ENCODE data around the gene NCOA3. TPM values are rescaled to one million over a fixed set of nuclear protein-coding genes. Genes with fewer than 3 reads are reported as not detected.

The NCOA3 gene
- polyA plus RNA-seq, 3 donors: 5.3 to 8.2 (median 8.2) TPM

DNA sequence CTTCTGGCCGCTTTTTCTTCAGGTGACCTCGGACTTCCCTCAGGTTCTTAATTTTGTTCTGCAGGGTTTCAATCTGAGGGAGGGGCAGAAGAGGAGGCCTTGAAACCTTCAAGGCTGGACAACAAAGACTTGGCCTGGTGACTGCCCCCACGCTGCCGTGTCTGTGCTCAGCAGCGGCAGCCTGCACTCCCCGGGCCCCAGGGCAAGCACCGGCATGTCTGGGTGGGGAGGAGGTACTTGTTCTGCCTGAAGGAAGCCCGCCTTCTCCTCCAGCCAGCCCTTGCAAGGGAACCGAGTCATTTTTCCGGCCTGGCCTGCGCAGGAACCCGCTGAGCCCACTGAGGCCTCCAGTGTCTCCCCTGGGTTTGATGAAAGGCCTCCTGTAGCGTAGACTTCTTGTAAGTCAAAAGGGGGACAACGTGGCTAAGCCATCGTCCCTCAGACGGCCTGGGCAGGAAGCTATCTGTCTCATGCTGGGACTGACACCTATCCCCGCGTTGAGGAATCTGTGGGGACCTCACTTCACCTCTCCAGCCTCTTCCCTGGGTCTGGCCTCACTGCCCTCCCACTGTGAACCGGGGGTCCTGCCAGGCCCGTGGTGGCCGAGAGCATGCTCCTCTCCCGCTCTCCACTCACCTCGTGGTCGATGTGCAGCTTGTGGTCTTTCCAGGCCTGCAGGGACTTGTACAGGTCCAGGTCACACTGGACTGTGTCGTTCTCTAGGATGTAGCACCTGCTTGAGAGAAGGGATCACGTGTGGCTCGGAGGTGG, 163.7 kb downstream of the NCOA3 start:
- H3K27ac ChIP-seq (ENCODE audit: low read depth, low read length): no peak overlapping the region
- WGBS, 3 donors: 80 to 90% (median 87%) methylated on average over 27 of the region's 27 CpGs

DNA sequence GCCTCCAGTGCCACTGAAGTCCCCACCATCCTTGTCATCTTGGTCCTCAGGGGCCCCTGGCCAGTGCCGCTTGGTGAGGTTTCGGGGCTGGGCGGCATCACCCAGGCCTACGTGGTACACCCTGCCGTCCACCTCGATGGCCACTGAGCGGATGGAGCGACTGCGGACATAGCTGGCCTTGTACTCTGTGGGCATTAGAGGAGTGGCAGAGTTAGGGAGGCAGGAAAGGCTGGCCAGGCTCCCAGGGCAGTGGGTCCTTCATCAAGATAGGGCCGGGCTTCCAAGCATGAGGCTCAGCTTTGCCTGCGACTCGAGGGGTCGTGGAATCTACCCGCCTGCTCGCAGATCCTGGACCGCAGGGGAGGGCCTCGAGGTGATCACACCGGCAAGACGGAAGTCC, 164.6 kb downstream of the NCOA3 start:
- H3K27ac ChIP-seq (ENCODE audit: low read depth, low read length): no peak overlapping the region
- WGBS, 3 donors: 92 to 94% (median 94%) methylated on average over 19 of the region's 19 CpGs

DNA sequence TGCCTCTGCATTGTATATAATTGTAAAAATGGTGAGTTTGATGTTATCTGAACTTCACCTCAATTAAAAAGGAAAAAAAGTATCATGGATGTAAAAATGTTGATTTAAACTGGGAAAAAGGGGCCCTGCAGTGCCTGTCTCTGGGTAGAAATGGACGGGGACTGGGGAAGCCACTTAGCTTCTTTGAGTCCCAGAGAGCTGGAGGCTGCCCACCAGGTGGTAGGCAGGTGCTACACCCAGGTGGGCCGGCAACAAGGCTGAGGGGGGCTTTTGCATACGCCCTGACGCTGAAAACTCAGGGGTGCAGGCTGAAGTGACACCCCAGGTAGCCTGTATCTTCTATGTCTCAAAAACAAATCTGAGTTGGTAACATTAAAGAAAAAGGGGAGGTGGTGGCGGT, 165.4 kb downstream of the NCOA3 start:
- 87 to 89% (median 88%) methylated on average over 5 of the region's 5 CpGs for WGBS, 3 donors

DNA sequence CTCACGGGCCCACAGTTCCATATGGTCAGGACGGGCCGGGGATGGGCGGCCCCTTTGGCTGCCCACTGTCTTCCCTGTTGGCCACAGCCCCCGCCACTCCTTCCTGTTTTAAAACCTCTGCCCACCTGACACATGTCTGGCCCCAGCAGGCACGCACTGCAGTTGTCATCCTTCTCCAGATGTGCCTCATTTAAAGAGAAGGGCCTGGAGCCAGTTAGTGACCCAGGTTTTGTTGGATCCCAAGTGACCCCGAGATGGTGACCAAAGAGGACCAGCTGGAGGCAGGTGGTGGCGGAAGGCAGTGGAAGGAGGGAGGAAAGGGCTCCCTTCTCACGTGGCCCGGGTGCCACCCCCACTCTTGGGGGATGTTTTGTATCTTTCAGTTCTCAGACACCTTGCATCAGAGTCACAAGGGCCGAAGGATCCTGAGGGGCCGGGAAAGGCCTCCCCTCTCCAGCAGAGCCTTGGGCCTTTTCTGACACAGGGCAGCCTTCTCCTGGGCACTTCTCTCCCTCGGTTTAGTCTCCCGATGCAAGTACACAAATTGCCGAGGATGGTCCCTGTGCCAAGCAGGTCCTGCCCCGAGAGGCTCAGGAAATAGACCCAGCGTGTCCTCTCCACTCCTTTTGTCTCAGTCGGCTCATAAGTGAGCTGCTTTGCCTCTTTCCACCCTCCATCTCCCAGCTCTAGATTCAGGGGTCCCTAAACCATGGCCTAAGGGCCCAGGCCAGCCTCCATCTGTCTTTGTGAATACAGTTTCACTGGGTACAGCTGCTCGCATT, 166.0 kb downstream of the NCOA3 start:
- WGBS, 3 donors: 67 to 79% (median 68%) methylated on average over 18 to 19 of the region's 19 CpGs
- H3K27ac ChIP-seq (ENCODE audit: low read depth, low read length): no peak overlapping the region

More for the DNA sequence above, 165.4 kb downstream of the NCOA3 start:
- H3K27ac ChIP-seq (ENCODE audit: low read depth, low read length): no peak overlapping the region

DNA sequence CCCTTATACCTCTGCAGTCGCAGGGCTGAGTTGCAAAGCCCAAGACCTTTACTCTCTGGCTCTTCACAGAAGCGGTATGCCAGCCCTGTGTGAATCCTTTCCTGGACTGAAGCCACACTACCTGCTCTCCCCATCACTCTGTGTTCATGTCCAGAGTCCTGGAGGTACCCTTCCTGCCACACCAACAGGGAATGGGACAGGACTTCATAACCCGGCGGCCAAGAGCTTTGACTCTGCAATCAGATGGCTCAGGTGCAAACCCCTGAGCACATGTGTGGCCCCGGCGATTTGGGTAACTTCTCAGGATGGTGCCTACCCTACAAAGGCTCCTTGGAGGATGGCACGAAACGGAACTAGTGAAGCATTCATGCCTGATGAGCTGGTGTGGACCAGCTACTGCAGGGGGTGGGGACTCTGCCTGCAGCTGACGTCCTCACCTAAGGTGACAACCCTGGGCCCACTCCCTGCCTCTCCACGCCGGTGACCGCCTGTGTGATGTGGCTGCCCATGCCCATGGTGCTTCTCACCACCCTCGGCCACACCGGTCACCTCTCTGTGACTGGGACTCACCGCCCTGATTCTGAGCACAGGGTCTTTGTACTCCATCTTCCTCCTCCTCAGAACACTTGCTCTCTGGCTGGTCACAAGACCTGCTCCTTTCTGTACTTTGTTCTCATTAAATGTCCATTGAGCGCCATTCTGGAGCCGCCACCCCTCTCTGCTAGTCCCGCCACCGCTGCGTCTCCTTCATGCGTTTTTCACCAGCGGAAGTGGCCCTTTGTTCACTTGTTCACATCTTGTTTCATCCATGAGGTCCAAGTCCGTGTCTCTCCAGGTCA, 166.8 kb downstream of the NCOA3 start:
- 88 to 95% (median 93%) methylated on average over 23 of the region's 23 CpGs for WGBS, 3 donors
- no peak overlapping the region for H3K27ac ChIP-seq (ENCODE audit: low read depth, low read length)

DNA sequence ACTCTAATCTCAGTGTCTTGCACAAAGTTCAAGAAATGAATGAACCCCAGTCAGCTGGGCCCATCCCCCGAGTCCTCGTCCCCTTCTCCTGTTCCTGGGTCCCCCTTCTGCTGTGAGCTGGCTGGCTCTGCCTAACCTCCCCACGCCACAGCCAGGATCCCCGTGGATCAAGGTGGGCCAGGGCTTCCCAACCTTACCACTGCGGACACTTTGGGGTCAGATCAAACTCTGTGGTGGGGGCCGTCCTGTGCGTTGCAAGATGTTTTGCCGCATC, 167.4 kb downstream of the NCOA3 start:
- WGBS, 3 donors: 80 to 95% (median 93%) methylated on average over 8 of the region's 8 CpGs
- H3K27ac ChIP-seq (ENCODE audit: low read depth, low read length): no peak overlapping the region

DNA sequence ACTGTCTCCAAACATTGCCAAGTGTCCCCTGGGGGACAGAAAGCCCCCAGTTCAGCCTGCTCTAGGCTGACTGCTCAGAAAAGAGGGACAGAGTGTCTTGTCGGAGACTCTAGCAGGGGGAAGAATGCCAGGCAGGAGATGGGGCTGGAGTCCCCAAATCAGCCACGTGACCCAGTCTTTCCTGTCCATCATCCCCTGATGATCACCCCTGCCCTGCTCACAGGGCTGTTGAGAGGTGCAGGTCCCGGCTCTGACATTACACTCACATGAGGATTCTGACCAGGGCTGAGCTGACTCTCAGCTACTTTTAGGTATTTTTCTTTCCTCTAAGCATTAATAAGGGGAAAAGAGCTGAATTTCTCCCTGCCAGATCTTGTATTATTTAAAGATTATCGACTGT, 167.8 kb downstream of the NCOA3 start:
- H3K27ac ChIP-seq (ENCODE audit: low read depth, low read length): no peak overlapping the region
- WGBS, 3 donors: 79 to 88% (median 84%) methylated on average over 4 of the region's 4 CpGs

DNA sequence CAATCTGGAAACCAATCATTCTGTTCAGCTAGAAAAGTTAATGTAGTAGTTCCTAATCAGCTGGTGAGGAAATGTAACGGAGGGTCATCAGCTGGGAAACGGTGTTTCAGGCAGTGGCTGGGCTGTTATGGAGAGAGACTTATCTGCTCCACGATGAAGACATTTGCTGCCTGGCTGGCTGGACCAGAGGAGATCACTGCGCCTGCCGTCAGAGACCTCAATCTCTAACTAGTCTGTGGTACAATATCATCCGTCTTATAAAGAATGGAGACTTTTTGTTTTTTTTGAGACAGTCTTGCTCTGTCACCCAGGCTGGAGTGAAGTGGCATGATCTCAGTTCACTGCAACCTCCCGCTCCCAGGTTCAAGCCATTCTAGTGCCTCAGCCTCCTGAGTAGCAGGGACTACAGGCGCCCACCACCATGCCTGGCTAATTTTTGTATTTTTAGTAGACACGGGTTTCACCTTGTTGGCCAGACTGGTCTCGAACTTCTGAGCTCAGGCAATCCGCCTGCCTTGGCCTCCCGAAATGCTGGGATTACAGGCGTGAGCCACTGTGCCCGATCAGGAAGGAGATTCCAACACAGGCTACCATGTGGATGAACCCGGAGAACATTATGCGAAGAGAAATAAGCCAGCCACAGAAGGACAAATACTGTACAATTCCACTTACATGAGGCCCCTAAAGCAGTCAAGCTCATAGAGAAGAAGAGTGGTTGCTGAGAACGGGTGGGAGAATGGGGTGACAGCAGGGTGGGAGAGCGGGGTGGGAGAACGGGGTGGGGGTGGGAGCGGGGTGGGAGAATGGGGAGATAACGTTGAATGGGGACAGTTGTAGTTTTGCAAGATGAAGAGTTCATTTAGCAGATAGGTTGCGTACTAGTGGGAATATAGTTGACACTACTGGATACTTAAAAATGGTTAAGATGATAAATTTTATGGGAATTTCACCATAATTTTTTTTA, 168.5 kb downstream of the NCOA3 start:
- H3K27ac ChIP-seq (ENCODE audit: low read depth, low read length): no peak overlapping the region
- WGBS, 3 donors: 81 to 93% (median 92%) methylated on average over 22 of the region's 22 CpGs

DNA sequence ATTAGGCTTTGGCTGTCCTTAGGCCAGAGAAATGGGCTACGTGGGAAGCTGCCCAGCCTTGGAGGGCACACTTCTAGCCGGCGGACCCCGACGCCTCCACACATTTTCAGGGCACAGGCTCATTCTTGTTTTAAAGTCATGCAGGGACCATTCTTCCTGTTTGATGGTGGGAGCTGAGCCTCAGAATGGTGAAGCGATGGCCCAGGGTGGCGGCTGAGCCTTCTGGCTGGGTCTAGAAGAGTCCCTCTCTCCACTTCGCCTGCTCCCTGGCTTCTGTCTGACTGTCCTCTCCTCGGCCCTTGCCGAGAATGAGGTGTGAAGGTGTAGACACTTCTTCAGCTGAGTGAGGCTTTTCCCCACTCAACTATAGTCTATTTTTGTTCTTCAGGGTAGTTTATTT, 169.2 kb downstream of the NCOA3 start:
- WGBS, 3 donors: 95 to 96% (median 95%) methylated on average over 10 of the region's 10 CpGs
- no peak overlapping the region for H3K27ac ChIP-seq (ENCODE audit: low read depth, low read length)

DNA sequence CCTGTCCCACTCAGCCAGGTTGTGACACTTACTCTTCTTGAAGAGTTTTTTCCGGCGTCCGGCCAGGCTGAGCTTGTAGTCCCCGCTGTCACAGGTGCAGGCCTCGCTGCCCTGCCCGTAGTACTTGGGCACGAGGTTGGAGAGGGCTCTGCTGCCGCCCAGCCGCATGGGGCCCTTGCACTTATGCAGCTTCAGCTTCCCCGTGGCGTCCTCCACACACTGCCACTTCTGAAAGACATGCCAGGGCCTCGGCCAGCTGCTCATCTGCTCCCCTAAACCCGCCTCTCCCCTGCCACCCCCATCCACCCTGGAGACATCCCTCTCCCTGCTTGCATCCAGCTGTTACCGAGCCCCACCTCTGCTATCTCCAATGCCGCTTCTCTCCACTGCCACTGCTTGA, 170.5 kb downstream of the NCOA3 start:
- 84 to 96% (median 95%) methylated on average over 15 of the region's 15 CpGs for WGBS, 3 donors
- no peak overlapping the region for H3K27ac ChIP-seq (ENCODE audit: low read depth, low read length)

DNA sequence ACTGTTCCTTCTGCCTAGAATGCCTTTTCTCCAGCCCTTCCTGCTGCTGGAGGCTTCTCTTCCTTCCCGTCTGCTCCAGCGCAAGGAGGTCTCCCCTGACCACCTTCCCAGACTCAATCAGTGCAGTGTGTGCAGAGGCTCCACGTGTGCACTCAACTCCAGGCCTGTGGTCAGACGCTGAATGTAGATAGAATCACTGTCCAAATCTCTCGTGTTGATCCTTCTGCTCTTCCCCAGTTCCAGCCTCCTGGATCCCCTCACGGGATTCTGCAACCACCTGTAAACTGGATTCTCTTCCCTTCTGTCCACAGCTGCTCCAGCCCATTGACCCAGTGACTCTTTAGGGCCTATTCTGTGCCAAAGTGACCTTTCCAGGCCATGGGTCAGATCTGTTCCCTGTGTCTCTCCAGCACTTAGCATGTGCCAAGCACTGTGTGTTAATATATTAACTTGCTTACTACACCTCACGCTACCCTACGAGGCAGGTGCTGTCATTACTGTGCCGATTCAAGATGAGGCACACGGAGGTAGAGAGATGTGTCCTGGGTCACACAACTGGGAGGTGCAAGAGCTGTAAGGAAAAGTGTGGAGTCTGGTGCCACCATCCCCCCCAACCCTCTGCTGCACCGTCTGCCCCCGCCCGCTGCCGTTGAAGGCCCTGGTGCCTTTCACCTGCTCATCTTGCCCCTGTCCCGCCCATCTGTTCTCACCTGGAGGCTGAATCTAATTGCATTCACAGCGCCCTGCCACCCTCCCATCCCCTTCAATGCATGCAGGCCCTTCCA, 171.4 kb downstream of the NCOA3 start:
- no peak overlapping the region for H3K27ac ChIP-seq (ENCODE audit: low read depth, low read length)
- WGBS, 3 donors: 89 to 95% (median 92%) methylated on average over 16 of the region's 16 CpGs

DNA sequence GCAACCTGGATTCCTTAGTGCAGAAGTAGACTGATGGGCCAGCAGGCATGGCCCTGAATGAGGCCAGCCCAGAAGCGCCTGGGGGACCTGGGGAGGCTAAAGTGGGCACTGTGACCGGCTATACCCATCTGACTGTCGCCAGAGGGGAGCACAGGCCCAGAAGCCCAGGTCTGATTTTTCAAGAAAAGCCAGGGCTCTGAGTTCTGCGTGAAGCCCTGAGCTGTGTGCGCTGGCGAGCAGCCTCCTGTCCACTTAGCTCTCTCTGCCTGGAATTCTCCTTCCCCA, 171.9 kb downstream of the NCOA3 start:
- no peak overlapping the region for H3K27ac ChIP-seq (ENCODE audit: low read depth, low read length)
- WGBS, 3 donors: 87 to 96% (median 95%) methylated on average over 6 of the region's 6 CpGs

DNA sequence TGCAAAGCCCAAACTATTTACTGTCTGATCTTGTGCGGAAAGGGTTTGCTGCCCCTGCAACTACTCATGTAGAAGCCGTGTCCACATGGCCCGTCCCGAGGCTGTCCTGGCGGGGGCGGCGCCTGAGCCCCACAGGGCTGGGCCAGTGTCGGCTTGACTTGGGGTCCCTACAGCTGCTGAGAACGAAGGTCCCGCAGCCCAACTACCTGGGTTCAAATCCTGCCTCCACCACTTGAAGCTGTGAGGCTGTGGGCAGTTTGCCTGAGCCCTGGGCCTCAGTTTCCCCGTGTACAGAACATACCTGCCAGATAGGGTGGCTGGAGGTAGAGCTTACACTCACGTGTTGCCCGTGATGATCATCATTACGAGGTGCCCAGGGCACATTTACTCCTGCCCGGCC, 172.5 kb downstream of the NCOA3 start:
- 90 to 96% (median 95%) methylated on average over 15 of the region's 15 CpGs for WGBS, 3 donors
- H3K27ac ChIP-seq (ENCODE audit: low read depth, low read length): no peak overlapping the region

DNA sequence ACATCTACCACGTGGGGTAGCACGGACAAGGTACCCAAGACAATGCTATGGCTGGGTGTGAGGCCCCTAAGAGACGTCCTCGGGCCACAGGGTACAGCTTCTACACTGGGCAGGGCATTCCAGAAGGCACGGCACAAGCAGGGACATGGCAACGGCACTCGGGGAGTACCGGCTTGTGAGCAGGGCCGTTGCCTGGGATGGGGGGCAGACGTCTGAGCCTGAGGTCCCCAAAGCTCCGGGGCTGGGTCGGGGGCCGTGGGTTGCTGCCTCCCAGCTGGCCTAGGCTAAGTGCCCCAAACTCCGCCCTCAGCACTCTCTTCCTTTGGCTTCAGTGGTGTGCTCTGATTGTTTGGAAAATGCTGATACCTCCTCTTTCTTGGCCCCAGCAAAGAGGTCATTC, 173.0 kb downstream of the NCOA3 start:
- H3K27ac ChIP-seq (ENCODE audit: low read depth, low read length): no peak overlapping the region
- WGBS, 3 donors: 73 to 89% (median 86%) methylated on average over 14 of the region's 14 CpGs

DNA sequence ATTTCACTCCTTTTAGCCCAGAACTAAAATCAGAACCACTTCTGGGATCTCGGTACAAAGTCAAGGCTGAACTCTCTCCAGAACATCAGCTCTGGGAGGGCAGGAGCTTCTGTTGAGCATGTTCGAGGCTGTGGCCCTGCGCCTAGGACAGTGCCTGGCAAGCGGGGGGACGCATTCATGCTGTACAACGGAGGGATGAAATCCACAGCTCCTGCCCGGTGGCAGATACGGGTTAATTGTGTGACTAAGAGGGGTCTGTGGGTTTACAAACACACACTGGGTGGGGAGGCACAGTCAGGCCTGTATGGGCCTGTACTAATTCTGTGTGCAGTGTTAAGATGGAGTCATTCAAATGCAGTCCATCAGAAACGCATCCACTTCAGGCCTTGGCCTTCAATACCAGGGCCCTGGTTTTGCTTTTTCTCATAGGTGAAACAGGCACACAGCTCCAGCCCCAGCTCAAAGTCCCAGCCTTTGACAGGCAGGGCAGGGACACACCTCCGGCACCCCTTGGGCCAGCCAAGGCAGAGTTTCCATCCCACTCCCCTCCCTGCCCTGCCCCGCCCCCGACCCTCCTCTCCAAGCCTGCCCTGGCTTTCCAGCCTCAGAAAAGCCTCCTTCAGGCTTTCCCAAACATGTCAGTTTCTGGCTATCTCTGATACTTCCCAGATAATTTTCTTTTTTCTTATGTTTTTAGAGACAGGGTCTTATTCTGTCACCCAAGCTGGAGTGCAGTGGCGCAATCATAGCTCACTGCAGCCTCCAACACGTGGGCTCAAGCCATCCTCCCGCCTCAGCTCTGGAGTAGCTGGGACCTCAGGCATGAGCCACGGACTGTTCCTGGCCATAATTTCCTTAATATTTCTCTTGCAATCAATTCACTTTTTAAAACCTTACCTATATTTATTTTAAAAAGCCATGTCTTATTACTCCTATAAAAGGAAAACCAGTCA, 173.8 kb downstream of the NCOA3 start:
- WGBS, 3 donors: 90 to 92% (median 90%) methylated on average over 16 of the region's 16 CpGs

DNA sequence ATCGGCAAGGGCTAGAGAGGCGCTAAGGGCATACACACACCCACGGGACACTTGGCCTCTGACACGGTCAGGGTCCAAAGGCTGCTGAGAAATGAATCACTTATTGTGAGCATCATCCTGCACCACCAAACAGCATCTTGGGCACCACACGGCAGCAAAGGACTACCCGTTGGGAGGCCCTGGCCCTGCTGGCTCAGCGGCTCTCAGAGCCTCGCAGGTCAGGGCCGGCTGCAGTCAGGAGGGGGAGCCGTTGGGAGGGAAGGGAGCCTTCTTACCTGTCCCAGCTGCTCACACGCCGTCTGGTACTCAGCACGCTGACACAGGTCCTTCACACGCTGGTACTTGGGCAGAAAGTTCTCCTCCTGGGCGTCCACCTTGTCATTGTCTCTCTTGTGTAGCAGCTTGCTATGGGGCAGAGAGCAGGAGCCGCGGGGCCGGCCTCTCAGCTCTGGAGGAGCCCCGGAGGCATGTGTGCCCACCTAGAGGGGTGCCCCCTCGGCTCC, 174.6 kb downstream of the NCOA3 start:
- 75 to 90% (median 88%) methylated on average over 20 of the region's 20 CpGs for WGBS, 3 donors
- no peak overlapping the region for H3K27ac ChIP-seq (ENCODE audit: low read depth, low read length)

More for the DNA sequence above, 173.8 kb downstream of the NCOA3 start:
- no peak overlapping the region for H3K27ac ChIP-seq (ENCODE audit: low read depth, low read length)
